ENCODE results near the gene ALPL. TPM values are rescaled to one million over a fixed set of nuclear protein-coding genes. Genes with fewer than 3 reads are reported as not detected.

ALPL gene
- total and polyA plus RNA-seq, 9 of the 15 experiments (the other 6 are each of a cell fraction or from before 2014, with no cell fraction given) = 0.04 to 0.38 (median 0.18) TPM; not detected in 4

GRCh38 chr1:21586846-21587601 lies 77.8 kb downstream of the ALPL start (continued):
- TF ChIP-seq RERE (CRISPR knock-in tag; IDR thresholded peaks at IDR 0.05; ENCODE audit: borderline replicate concordance) (no peak), ZNF212 (CRISPR knock-in tag; IDR thresholded peaks at IDR 0.05) (no peak), HEY1 (CRISPR knock-in tag; IDR thresholded peaks at IDR 0.05; ENCODE audit: borderline replicate concordance) (no peak), ZNF695 (CRISPR knock-in tag; IDR thresholded peaks at IDR 0.05) (no peak), JUN (IDR thresholded peaks at IDR 0.05; ENCODE audit: borderline replicate concordance, low read depth, low read length) (peak; percentile 80; the same call in 1 of the 2 replicates), JUN (CRISPR knock-in tag; IDR thresholded peaks at IDR 0.05; ENCODE audit: borderline replicate concordance) (peak; percentile 67; the same call in 1 of the 2 replicates), RBM17 (IDR thresholded peaks at IDR 0.05; ENCODE audit: borderline replicate concordance, low read depth, low read length) (no peak), ZZZ3 (IDR thresholded peaks at IDR 0.05) (no peak), MGA (IDR thresholded peaks at IDR 0.05) (no peak; the same call in 1 of the 2 replicates), C11orf30 (IDR thresholded peaks at IDR 0.05; ENCODE audit: low read depth) (no peak), TRIM28 (IDR thresholded peaks at IDR 0.05) (no peak)
